COR-L47 (cell line): ENCODE data around the gene CHD5.

Experiments used
- DNase-seq: peaks from one replicate; lab custom pipeline; 2025; lab: John Stamatoyannopoulos, UW

The CHD5 gene

GRCh38 chr1:6099297-6099696 lies 80.8 kb downstream of the CHD5 start:
- DNase-seq, result no peak

DNA sequence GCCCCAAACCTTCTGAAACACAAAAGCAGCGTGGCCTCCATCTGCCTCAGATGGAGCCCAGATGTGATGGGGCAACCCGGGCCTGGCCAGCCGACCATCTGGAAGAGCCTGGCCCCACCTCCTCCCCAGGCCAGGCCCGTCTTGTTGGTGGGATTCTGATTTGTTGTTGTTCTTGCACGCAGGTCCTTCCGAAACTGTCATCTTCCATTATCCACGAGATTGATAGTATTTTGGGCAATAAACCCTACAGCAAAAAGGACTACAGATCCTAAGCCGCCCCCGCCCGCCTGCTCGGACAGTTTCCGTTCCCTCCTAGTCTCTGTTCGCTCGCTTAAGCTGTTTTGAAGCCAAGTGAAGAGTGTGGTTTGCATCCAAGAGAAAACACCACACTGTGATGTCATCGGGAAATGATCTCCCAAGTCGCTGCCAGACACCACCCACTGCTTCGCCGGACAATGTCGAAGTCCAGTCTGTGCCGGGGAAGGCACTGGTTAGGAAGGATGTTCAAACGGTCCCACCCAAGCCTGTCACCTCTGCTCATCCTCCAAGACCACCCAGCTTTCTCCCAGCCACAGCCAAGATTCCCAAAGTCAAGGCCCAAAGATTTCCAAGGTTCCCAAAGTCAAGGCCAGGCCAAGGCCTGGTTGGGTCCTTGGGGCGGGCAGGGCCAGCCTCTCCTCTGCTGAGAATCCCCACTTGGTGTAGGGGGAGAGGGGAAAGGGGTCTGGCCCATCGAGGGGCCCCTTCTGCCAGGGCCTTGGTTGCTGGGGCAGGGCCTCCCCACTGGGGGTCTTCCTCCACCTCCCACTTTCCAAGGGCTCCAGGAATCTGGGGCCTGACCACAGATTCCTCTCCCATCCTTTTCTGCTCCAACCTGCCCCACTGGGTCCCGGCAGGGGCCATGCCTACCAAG lies 81.6 kb downstream of the CHD5 start:
- no peak for DNase-seq

GRCh38 chr1:6097824-6098223 lies 82.3 kb downstream of the CHD5 start:
- DNase-seq, result no peak

- no peak for DNase-seq
Measured at GRCh38 chr1:6097117-6097595, 83.0 kb downstream of the CHD5 start.

- DNase-seq, result no peak
Measured at GRCh38 chr1:6096243-6097116, 83.6 kb downstream of the CHD5 start.

- no peak for DNase-seq
Measured at GRCh38 chr1:6095511-6096242, 84.4 kb downstream of the CHD5 start.

DNA sequence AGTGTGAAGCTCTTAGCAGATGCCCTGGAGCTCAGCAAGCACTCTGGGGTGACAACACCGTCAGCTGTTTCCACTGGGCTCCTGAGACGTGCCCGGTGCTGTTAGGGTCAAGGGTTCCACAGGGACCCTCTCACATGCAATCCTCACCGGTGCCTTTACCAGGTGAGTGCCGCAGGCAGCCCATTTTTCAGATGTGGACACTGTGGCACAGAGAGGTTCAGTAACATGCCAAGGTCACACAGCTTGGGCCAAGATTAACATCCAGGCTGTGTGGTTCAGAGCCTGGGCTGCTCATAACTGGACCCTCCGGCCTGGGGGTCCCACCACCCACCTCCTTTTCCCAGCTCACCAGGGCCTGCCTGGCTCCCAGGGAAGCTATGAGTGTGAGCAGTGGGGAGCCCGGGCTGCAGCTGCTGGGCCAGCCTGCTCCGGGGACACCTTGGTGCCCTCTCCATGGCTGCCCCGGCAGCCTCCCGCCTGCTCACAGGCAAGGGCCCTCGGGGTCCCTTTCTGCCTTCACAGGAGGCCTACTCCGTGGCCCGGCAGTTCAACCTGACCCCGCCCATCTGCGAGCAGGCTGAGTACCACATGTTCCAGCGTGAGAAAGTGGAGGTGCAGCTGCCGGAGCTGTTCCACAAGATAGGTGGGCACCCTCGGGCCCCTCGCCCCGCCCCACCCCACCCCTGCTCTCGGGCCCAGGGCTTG lies 85.2 kb downstream of the CHD5 start:
- DNase-seq, result no peak

- no peak for DNase-seq
Measured at GRCh38 chr1:6094246-6094645, 85.9 kb downstream of the CHD5 start.

DNA sequence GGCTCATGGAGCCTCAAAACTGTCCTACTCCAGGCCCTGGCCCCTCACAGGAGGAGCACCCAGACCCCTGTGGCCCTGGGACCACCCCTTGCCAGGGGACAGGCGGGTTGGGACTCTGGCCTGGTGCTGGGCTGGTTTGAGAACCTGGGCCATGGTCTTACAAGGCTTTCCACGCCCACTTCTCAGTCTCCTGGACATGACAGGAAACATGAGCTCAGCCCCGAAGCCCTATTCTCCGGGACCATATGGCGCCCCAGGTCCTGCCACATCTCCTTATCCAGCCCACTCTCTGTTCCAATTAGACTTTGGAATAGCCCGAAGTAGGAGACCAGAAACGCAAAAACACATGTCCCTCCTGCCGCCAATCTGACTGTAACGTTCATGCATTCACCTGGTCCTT lies 86.5 kb downstream of the CHD5 start:
- no peak for DNase-seq

- no peak for DNase-seq
Measured at GRCh38 chr1:6093071-6093470, 87.0 kb downstream of the CHD5 start.

- DNase-seq, result no peak
Measured at GRCh38 chr1:6092211-6092610, 87.9 kb downstream of the CHD5 start.

DNA sequence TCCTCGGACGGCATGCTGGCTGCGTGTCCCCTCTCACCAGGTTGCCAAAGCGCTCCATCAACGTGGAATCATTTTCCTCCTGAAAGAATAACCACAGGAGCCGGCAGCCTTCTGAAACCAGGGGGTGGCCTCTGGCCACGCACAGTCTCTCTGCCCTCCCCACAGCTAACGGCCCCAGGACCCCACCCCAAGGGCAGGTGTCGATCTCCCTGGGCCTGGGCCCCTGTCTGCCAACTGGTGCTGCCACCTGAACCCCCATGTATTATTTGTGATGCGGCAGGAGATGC lies 88.4 kb downstream of the CHD5 start:
- DNase-seq, result no peak

- DNase-seq, result no peak
Measured at GRCh38 chr1:6090996-6091822, 88.9 kb downstream of the CHD5 start.

DNA sequence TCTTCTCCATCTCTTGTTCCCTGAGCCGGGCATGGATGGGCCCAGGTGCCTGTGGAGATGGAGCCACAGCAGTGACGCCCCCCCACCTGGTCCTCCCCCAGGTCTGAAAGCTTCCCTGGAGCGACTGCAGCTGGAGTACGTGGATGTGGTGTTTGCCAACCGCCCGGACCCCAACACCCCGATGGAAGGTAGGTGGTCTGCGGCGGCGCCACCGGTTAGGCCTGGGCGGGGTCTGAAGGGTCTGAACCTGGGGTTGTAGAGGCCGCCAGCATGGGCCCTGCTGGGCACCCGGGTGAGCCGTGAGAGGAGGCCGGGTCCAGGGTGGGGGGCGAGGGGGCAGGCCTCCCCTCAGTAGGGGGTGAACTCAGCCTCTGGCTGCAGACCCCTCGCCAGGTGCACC lies 89.8 kb downstream of the CHD5 start:
- no peak for DNase-seq

- DNase-seq, result no peak
Measured at GRCh38 chr1:6088956-6089355, 91.2 kb downstream of the CHD5 start.

DNA sequence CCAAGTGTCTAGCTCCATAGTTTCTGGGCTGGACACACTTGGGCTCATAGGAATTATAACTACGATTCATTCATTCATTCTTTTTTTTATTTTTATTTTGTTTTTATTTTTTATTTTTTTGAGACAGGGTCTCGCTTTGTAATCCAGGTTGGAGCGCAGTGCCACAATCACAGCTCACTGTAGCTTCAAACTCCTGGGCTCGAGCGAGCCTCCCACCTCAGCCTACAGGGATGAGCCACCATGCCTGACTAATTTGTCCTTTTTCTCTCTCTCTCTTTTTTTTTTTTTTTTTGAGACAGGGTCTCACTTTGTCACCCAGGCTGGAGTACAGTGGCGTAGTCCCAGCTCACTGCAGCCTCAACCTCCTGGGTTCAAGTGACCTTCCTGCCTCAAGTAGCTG lies 92.2 kb downstream of the CHD5 start:
- no peak for DNase-seq

DNA sequence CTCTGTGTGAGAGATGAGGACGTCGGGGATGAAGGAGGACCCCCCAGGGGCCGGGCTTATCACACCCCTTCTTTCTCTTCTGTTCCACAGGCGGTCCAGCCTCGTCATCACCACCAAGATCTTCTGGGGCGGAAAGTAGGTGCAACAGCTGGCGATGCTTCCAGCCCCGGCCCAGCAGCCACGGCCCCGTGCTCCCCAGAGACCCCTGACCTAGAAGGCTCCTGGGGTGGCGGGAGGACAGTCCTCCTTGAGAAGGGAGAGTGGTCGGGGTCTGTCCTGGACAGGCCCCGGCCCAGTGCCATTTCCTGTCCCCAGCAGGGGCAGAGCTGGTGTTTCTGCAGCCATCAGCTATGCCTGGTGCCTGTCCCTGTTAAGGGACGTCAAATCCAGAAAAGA lies 92.7 kb downstream of the CHD5 start:
- no peak for DNase-seq

DNA sequence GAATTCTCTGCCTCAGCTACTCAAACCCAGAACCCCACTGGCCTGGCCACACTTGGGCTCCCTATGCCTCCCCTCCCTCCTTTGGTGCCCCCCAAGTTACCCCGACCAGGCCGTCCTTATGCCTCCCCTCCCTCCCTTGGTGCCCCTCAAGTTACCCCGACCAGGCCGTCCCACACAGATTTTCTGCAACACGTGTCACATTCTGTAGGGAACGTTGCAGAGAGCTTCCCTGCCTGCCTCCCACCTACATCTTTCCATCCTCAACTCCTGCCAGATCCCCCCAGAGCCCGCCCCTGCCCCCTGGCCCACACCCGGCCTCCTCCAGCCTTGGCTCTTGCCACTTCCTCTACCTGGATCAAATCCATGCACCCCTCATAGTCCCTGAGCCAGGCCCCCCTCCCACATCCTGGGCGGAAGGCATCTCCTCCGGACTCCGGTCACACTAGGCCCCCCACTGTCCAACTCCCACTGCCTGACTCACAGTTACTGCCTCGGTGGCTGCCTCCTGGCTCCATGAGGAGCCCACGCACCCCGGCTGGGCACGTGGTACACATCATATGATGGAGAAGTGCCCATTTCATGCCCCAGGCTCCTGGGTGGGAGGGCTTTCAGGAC lies 93.3 kb downstream of the CHD5 start:
- DNase-seq, result no peak

DNA sequence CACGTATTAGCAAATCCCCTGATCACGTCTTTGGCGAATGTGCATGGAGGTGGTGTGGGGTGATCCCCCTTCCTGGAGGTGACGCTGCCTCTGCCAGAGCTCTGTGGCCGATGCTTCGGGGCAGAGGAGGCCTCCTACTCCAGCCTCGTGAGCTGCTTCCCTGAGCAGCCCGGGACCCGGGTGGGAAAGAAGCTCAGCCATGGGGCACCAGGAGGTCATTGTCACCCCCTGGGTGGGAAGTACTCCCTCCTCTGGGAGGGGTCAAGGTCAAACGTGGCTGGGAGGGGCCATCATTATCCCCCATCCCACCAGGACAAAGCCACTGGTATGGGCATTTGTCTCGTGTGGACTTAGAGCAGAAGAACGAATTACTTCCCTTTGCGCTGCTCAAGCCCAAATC lies 93.8 kb downstream of the CHD5 start:
- DNase-seq, result no peak

- no peak for DNase-seq
Measured at GRCh38 chr1:6085666-6086065, 94.5 kb downstream of the CHD5 start.
